22Rv1 (cell line): ENCODE results near the gene FBXO17.

ENCODE experiments used
- CTCF ChIP-seq: fragments of 450-650 bp; IDR thresholded peaks from 2 replicates; pipeline ENCODE4 v1.5.1; 2017; ENCODE audit warnings: mild to moderate bottlenecking
- ZFX ChIP-seq: fragments of 450-650 bp; IDR thresholded peaks from 2 replicates; pipeline ENCODE4 v1.6.1; 2017; ENCODE audit warnings: antibody characterized with exemption, borderline replicate concordance

GRCh38 chr19:38907670-38908069 is 67.9 kb downstream of the FBXO17 start:
- no peak for TF ChIP-seq CTCF
- no peak for TF ChIP-seq ZFX
